Endothelial cell of umbilical vein (primary cell): ENCODE results near the gene RAB12. TPM values are rescaled to one million over a fixed set of nuclear protein-coding genes. Genes with fewer than 3 reads are reported as not detected.

Experiments used
- BruUV-seq: library from RNA; stranded (reverse); fragments of 400-500 nt; replicated peaks from 2 replicates; lab custom pipeline; 2021; lab: Mats Ljungman, UMichigan
- CTCF ChIA-PET: fragments of 300-600, 350-600 bp; sonication (Branson Sonifier 250); formaldehyde crosslinking; loops from one replicate; lab custom pipeline; 2021; ENCODE audit warnings: antibody characterized with exemption, inconsistent platforms; lab: Charles Lee
- POLR2A ChIA-PET: fragments of 300-600, 350-600 bp; sonication (Branson Sonifier 250); formaldehyde crosslinking; loops from one replicate; lab custom pipeline; 2021; ENCODE audit warnings: antibody characterized with exemption, inconsistent platforms; lab: Charles Lee
- DNase-seq: peaks from one replicate; pipeline ENCODE4 v3.0.0-alpha.2; 2011; ENCODE audit warnings: low read depth, low spot score
- FAIRE-seq: peaks from 2 replicates; lab custom pipeline; 2011; peaks lifted over from hg19 to GRCh38; lab: Jason Lieb, UNC
- H2AFZ ChIP-seq: 2 replicates; pipeline ENCODE4 v1.6.0; 2012; ENCODE audit warnings: low read depth, low read length, control low read depth, inconsistent platforms
- H3K27ac ChIP-seq: 2 replicates; pipeline ENCODE4 v1.5.1; 2011; ENCODE audit warnings: low read depth, mild to moderate bottlenecking, control low read depth, low read length, moderate library complexity; ENCODE audit not compliant: insufficient read depth
- H3K27me3 ChIP-seq, 2 experiments: 2 replicates each; pipeline versions ENCODE4 v1.6.0 to v1.6.1; 2011; ENCODE audit warnings: low read length in 2 of 2, mixed read lengths in 1 of 2; ENCODE audit not compliant: control insufficient read depth in 2 of 2, insufficient read depth in 2 of 2
- H3K36me3 ChIP-seq, 2 experiments: 2 replicates in 1 of 2; 3 replicates in 1 of 2; pipeline ENCODE4 v1.5.1; 2011; ENCODE audit warnings: low read length in 2 of 2, mild to moderate bottlenecking in 1 of 2, moderate library complexity in 1 of 2; ENCODE audit not compliant: control insufficient read depth in 2 of 2, insufficient read depth in 2 of 2; ENCODE audit errors: extremely low read depth in 1 of 2
- H3K4me1 ChIP-seq: 3 replicates; pipeline ENCODE4 v1.5.1; 2011; ENCODE audit warnings: mild to moderate bottlenecking, low read length; ENCODE audit not compliant: control insufficient read depth, insufficient read depth; ENCODE audit errors: extremely low read depth
- H3K4me2 ChIP-seq: 2 replicates; pipeline ENCODE4 v1.6.1; 2011; ENCODE audit warnings: low read length, control low read depth, mixed read lengths; ENCODE audit not compliant: insufficient read depth
- H3K4me3 ChIP-seq, 3 experiments: fragments of 200-600 bp in 1 of 3; sonication (generic), shearing (Covaris generic) in 1 of 3; replicated peaks in 1 of 3; 2 replicates each; pipeline ENCODE4 v1.5.1; 2011 to 2016; ENCODE audit warnings: control low read depth in 3 of 3, low read length in 3 of 3, mild to moderate bottlenecking in 2 of 3, inconsistent platforms in 1 of 3, low read depth in 1 of 3, moderate library complexity in 1 of 3; ENCODE audit not compliant: insufficient read depth in 1 of 3
- H3K79me2 ChIP-seq: 2 replicates; pipeline ENCODE4 v1.6.0; 2012; ENCODE audit warnings: low read length, inconsistent platforms; ENCODE audit not compliant: control insufficient read depth, insufficient read depth
- H3K9ac ChIP-seq: replicated peaks from 2 replicates; pipeline ENCODE3; 2011; ENCODE audit warnings: low read length, control low read depth; ENCODE audit not compliant: insufficient read depth; ENCODE audit errors: extremely low read depth
- H3K9me1 ChIP-seq: replicated peaks from 3 replicates; pipeline ENCODE4 v1.6.0; 2011; ENCODE audit warnings: mild to moderate bottlenecking, low read length; ENCODE audit not compliant: control insufficient read depth, insufficient read depth; ENCODE audit errors: extremely low read depth
- H3K9me3 ChIP-seq: replicated peaks from 2 replicates; pipeline ENCODE4 v1.5.1; 2012; ENCODE audit warnings: low read length, inconsistent platforms; ENCODE audit not compliant: control insufficient read depth, insufficient read depth
- H4K20me1 ChIP-seq: replicated peaks from 2 replicates; pipeline ENCODE3; 2011; ENCODE audit warnings: mild to moderate bottlenecking, low read length; ENCODE audit not compliant: control insufficient read depth, insufficient read depth; ENCODE audit errors: extremely low read depth
- CTCF ChIP-seq, 2 donors: IDR thresholded peaks; 1 replicate in 1 of 2; 2 replicates in 1 of 2; pipeline ENCODE4 v1.5.1; 2011; ENCODE audit warnings: low read length in 2 of 2, mild to moderate bottlenecking in 2 of 2, moderate library complexity in 2 of 2, control low read depth in 1 of 2, inconsistent platforms in 1 of 2, low read depth in 1 of 2; ENCODE audit not compliant: insufficient read depth in 1 of 2; ENCODE audit errors: extremely low read depth in 1 of 2
- EZH2 ChIP-seq: IDR thresholded peaks from 2 replicates; pipeline ENCODE4 v1.6.1; 2012; ENCODE audit warnings: borderline replicate concordance, low read depth, mild to moderate bottlenecking, moderate library complexity, low read length, inconsistent platforms; ENCODE audit not compliant: severe bottlenecking
- FOS ChIP-seq: IDR thresholded peaks from 2 replicates; pipeline ENCODE4 v1.6.1; 2011; ENCODE audit warnings: mild to moderate bottlenecking, low read length, moderate library complexity, borderline replicate concordance; ENCODE audit not compliant: insufficient read depth
- GATA2 ChIP-seq: IDR thresholded peaks from 2 replicates; pipeline ENCODE4 v1.7.0; 2011; ENCODE audit warnings: low read depth, mild to moderate bottlenecking, moderate library complexity, mixed read lengths, low read length; ENCODE audit not compliant: insufficient read length, insufficient read depth
- JUN ChIP-seq: IDR thresholded peaks from 2 replicates; pipeline ENCODE4 v1.6.1; 2011; ENCODE audit warnings: borderline replicate concordance, low read depth; ENCODE audit not compliant: insufficient read length, insufficient read depth
- MAX ChIP-seq: IDR thresholded peaks from 2 replicates; pipeline ENCODE4 v1.6.1; 2011; ENCODE audit not compliant: insufficient read depth, insufficient read length
- MYC ChIP-seq: IDR thresholded peaks from one replicate; pipeline ENCODE4 v1.6.1; 2011; ENCODE audit warnings: mild to moderate bottlenecking, low read depth, low read length
- POLR2A ChIP-seq: IDR thresholded peaks from 2 replicates; pipeline ENCODE4 v1.6.1; 2012; ENCODE audit warnings: low read depth, mild to moderate bottlenecking, control low read depth, low read length
- POLR2AphosphoS5 ChIP-seq: IDR thresholded peaks from 2 replicates; pipeline ENCODE4 v1.6.1; 2012; ENCODE audit warnings: low read depth, mild to moderate bottlenecking, control low read depth, low read length, moderate library complexity; ENCODE audit not compliant: insufficient read depth
- dilution Hi-C: fragments of 300-500 bp; cut with MboI; formaldehyde crosslinking; loops from one replicate; pipeline ENCODE4 v1.15.0; 2019; ENCODE audit warnings: low sequenced_read_pairs; ENCODE audit not compliant: extremely low pct_ligation_motif_present
- intact Hi-C: fragments of 100-400 bp; cut with micrococcal nuclease; formaldehyde crosslinking; loops from one replicate; pipeline ENCODE4 v1.10.0; 2022
- polyA plus RNA-seq, 4 experiments: library from polyadenylated mRNA; depleted of rRNA in 3 of 4; stranded (reverse) in 3 of 4; unstranded in 1 of 4; fragments of >200 nt; gene quantifications; 2 replicates each; pipeline versions ENCODE4 v1.2.1 to v1.2.3, GENCODE V29; 2011 to 2012; ENCODE audit warnings: missing spikeins in 1 of 4
- total RNA-seq: library from RNA; stranded (reverse); gene quantifications from 2 replicates; pipeline ENCODE4 v1.2.3, GENCODE V29; 2021

RAB12 gene
- total and polyA plus RNA-seq, 2 donors (not counting 3 experiments of a cell fraction or from before 2014, with no cell fraction given), result 11.5 to 42.0 TPM

- Histone ChIP-seq H2AFZ (no peak overlapping the region), H4K20me1 (no peaks in the 10 kb centered on the region), H3K9me3 (no peaks in the 10 kb centered on the region), H3K4me2 (no peak overlapping the region), H3K79me2 (no peaks in the 10 kb centered on the region), H3K9me1 (no peaks in the 10 kb centered on the region), H3K27ac (no peak overlapping the region), H3K4me1 (no peaks in the 10 kb centered on the region), H3K9ac (no peak overlapping the region), H3K4me3 (no peak overlapping the region), H3K36me3 (no peaks in the 10 kb centered on the region), H3K27me3 (peaks cover 20 to 21% of the 10 kb centered on the region in 2 experiments)
- TF ChIP-seq JUN, result no peak
- TF ChIP-seq EZH2, result no peak
- TF ChIP-seq POLR2A, result no peak
- no peak for TF ChIP-seq POLR2AphosphoS5
- TF ChIP-seq CTCF (IDR thresholded peaks at IDR 0.05; ENCODE audit: extremely low read depth in 1 of 2, insufficient read depth in 1 of 2, low read depth in 1 of 2, low read length in 2 of 2), result no peak
- TF ChIP-seq MYC, result no peak
- no peak for TF ChIP-seq GATA2
- no peak for TF ChIP-seq MAX
- no peak for TF ChIP-seq FOS
- ChIA-PET POLR2A (no interaction called here), CTCF (no interaction called here)
- no TSS peak for BruUV-seq
- FAIRE-seq (no peak), DNase-seq (no peak)
- dilution Hi-C loops, result no loop called here
- intact Hi-C loops, result no loop called here
Observed at GRCh38 chr18:8602557-8602956, 6.7 kb upstream of the RAB12 start.
